Endothelial cell of umbilical vein (primary cell): ENCODE data around the gene LRRC23. TPM values are rescaled to one million over a fixed set of nuclear protein-coding genes. Genes with fewer than 3 reads are reported as not detected.

Experiments used
- BruUV-seq: library from RNA; stranded (reverse); fragments of 400-500 nt; replicated peaks from 2 replicates; lab custom pipeline; 2021; lab: Mats Ljungman, UMichigan
- CTCF ChIA-PET: fragments of 300-600, 350-600 bp; sonication (Branson Sonifier 250); formaldehyde crosslinking; loops from one replicate; lab custom pipeline; 2021; ENCODE audit warnings: antibody characterized with exemption, inconsistent platforms; lab: Charles Lee
- POLR2A ChIA-PET: fragments of 300-600, 350-600 bp; sonication (Branson Sonifier 250); formaldehyde crosslinking; loops from one replicate; lab custom pipeline; 2021; ENCODE audit warnings: antibody characterized with exemption, inconsistent platforms; lab: Charles Lee
- DNase-seq: peaks from one replicate; pipeline ENCODE4 v3.0.0-alpha.2; 2011; ENCODE audit warnings: low read depth, low spot score
- FAIRE-seq: peaks from 2 replicates; lab custom pipeline; 2011; peaks lifted over from hg19 to GRCh38; lab: Jason Lieb, UNC
- H2AFZ ChIP-seq: 2 replicates; pipeline ENCODE4 v1.6.0; 2012; ENCODE audit warnings: low read depth, low read length, control low read depth, inconsistent platforms
- H3K27ac ChIP-seq: 2 replicates; pipeline ENCODE4 v1.5.1; 2011; ENCODE audit warnings: low read depth, mild to moderate bottlenecking, control low read depth, low read length, moderate library complexity; ENCODE audit not compliant: insufficient read depth
- H3K27me3 ChIP-seq, 2 experiments: 2 replicates each; pipeline versions ENCODE4 v1.6.0 to v1.6.1; 2011; ENCODE audit warnings: low read length in 2 of 2, mixed read lengths in 1 of 2; ENCODE audit not compliant: control insufficient read depth in 2 of 2, insufficient read depth in 2 of 2
- H3K36me3 ChIP-seq, 2 experiments: 2 replicates in 1 of 2; 3 replicates in 1 of 2; pipeline ENCODE4 v1.5.1; 2011; ENCODE audit warnings: low read length in 2 of 2, mild to moderate bottlenecking in 1 of 2, moderate library complexity in 1 of 2; ENCODE audit not compliant: control insufficient read depth in 2 of 2, insufficient read depth in 2 of 2; ENCODE audit errors: extremely low read depth in 1 of 2
- H3K4me1 ChIP-seq: 3 replicates; pipeline ENCODE4 v1.5.1; 2011; ENCODE audit warnings: mild to moderate bottlenecking, low read length; ENCODE audit not compliant: control insufficient read depth, insufficient read depth; ENCODE audit errors: extremely low read depth
- H3K4me2 ChIP-seq: 2 replicates; pipeline ENCODE4 v1.6.1; 2011; ENCODE audit warnings: low read length, control low read depth, mixed read lengths; ENCODE audit not compliant: insufficient read depth
- H3K4me3 ChIP-seq, 3 experiments: fragments of 200-600 bp in 1 of 3; sonication (generic), shearing (Covaris generic) in 1 of 3; replicated peaks in 1 of 3; 2 replicates each; pipeline ENCODE4 v1.5.1; 2011 to 2016; ENCODE audit warnings: control low read depth in 3 of 3, low read length in 3 of 3, mild to moderate bottlenecking in 2 of 3, inconsistent platforms in 1 of 3, low read depth in 1 of 3, moderate library complexity in 1 of 3; ENCODE audit not compliant: insufficient read depth in 1 of 3
- H3K79me2 ChIP-seq: 2 replicates; pipeline ENCODE4 v1.6.0; 2012; ENCODE audit warnings: low read length, inconsistent platforms; ENCODE audit not compliant: control insufficient read depth, insufficient read depth
- H3K9ac ChIP-seq: replicated peaks from 2 replicates; pipeline ENCODE3; 2011; ENCODE audit warnings: low read length, control low read depth; ENCODE audit not compliant: insufficient read depth; ENCODE audit errors: extremely low read depth
- H3K9me1 ChIP-seq: replicated peaks from 3 replicates; pipeline ENCODE4 v1.6.0; 2011; ENCODE audit warnings: mild to moderate bottlenecking, low read length; ENCODE audit not compliant: control insufficient read depth, insufficient read depth; ENCODE audit errors: extremely low read depth
- H3K9me3 ChIP-seq: replicated peaks from 2 replicates; pipeline ENCODE4 v1.5.1; 2012; ENCODE audit warnings: low read length, inconsistent platforms; ENCODE audit not compliant: control insufficient read depth, insufficient read depth
- H4K20me1 ChIP-seq: replicated peaks from 2 replicates; pipeline ENCODE3; 2011; ENCODE audit warnings: mild to moderate bottlenecking, low read length; ENCODE audit not compliant: control insufficient read depth, insufficient read depth; ENCODE audit errors: extremely low read depth
- GATA2 ChIP-seq: IDR thresholded peaks from 2 replicates; pipeline ENCODE4 v1.7.0; 2011; ENCODE audit warnings: low read depth, mild to moderate bottlenecking, moderate library complexity, mixed read lengths, low read length; ENCODE audit not compliant: insufficient read length, insufficient read depth
- POLR2A ChIP-seq: IDR thresholded peaks from 2 replicates; pipeline ENCODE4 v1.6.1; 2012; ENCODE audit warnings: low read depth, mild to moderate bottlenecking, control low read depth, low read length
- POLR2AphosphoS5 ChIP-seq: IDR thresholded peaks from 2 replicates; pipeline ENCODE4 v1.6.1; 2012; ENCODE audit warnings: low read depth, mild to moderate bottlenecking, control low read depth, low read length, moderate library complexity; ENCODE audit not compliant: insufficient read depth
- dilution Hi-C: fragments of 300-500 bp; cut with MboI; formaldehyde crosslinking; loops from one replicate; pipeline ENCODE4 v1.15.0; 2019; ENCODE audit warnings: low sequenced_read_pairs; ENCODE audit not compliant: extremely low pct_ligation_motif_present
- intact Hi-C: fragments of 100-400 bp; cut with micrococcal nuclease; formaldehyde crosslinking; loops from one replicate; pipeline ENCODE4 v1.10.0; 2022
- polyA plus RNA-seq, 4 experiments: library from polyadenylated mRNA; depleted of rRNA in 3 of 4; stranded (reverse) in 3 of 4; unstranded in 1 of 4; fragments of >200 nt; gene quantifications; 2 replicates each; pipeline versions ENCODE4 v1.2.1 to v1.2.3, GENCODE V29; 2011 to 2012; ENCODE audit warnings: missing spikeins in 1 of 4
- total RNA-seq: library from RNA; stranded (reverse); gene quantifications from 2 replicates; pipeline ENCODE4 v1.2.3, GENCODE V29; 2021
- TF ChIP-seq, protein P1 (sequence below): IDR thresholded peaks from 2 replicates; pipeline ENCODE4 v1.6.1; 2011; ENCODE audit not compliant: insufficient read depth, insufficient read length

Gene LRRC23
- total and polyA plus RNA-seq, 2 donors (not counting 3 experiments of a cell fraction or from before 2014, with no cell fraction given): 3.1 to 3.5 TPM

GRCh38 chr12:6943722-6944380 is 39.2 kb downstream of the LRRC23 start, which contains the start of the genes C12orf57 and RNU7-1:
C12orf57 (plus strand) TSS chr12:6944022; CDS start chr12:6944122, 100 bp downstream.
RNU7-1 (plus strand) TSS chr12:6943816.
- CTCF ChIA-PET: interaction anchor here (1.0 to 6.0 kb wide), 22 partner anchors 9 to 694 kb away, joined by 3 to 124 read pairs (median 6); partner anchors contain the start of genes ATN1, C1R, C1RL and C1S
- peaks cover 0 to 15% of the 10 kb centered on the region in 2 experiments for H3K36me3 ChIP-seq

More at GRCh38 chr12:6943722-6944380, 39.2 kb downstream of the LRRC23 start, which contains the start of the genes C12orf57 and RNU7-1:
- H3K9me1 ChIP-seq: no peaks in the 10 kb centered on the region
- H3K27ac ChIP-seq: peak within 1 kb of the TSS; percentile 57
- H3K4me2 ChIP-seq: peak within 1 kb of the TSS; percentile 73
- no peaks in the 10 kb centered on the region for H3K27me3 ChIP-seq
- dilution Hi-C loops: no loop called here
- peaks cover 15% of the 10 kb centered on the region for H3K4me1 ChIP-seq
- DNase-seq (peak; percentile 93), FAIRE-seq (no peak)
- peak within 1 kb of the TSS; percentile 20 to 51 (median 51) for H3K4me3 ChIP-seq
- H3K79me2 ChIP-seq: no peaks in the 10 kb centered on the region
- BruUV-seq: TSS peak; percentile 94
- H3K9ac ChIP-seq: peak within 1 kb of the TSS; percentile 74
- POLR2A ChIA-PET: interaction anchor here (0.6 to 2.5 kb wide), 20 partner anchors 10 to 994 kb away, joined by 3 to 24 read pairs (median 5); partner anchors contain the start of genes ATN1, C1RL, LPCAT3 and PTMS
- intact Hi-C loops: loop anchor here (1.0 to 2.0 kb wide), 11 partner anchors 20 to 694 kb away; partner anchors contain the start of genes C1R, C1RL, EMG1 and LPCAT3
- no peaks in the 10 kb centered on the region for H4K20me1 ChIP-seq
- no peak for TF ChIP-seq GATA2
- peak; percentile 100 for TF ChIP-seq POLR2AphosphoS5
- peak; percentile 100 for TF ChIP-seq POLR2A
- TF ChIP-seq, protein P1, sequence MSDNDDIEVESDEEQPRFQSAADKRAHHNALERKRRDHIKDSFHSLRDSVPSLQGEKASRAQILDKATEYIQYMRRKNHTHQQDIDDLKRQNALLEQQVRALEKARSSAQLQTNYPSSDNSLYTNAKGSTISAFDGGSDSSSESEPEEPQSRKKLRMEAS: no peak
- no peaks in the 10 kb centered on the region for H3K9me3 ChIP-seq
- no peak within 1 kb of the TSS for H2AFZ ChIP-seq
